Measurements from ENCODE around the gene DTNA. TPM values are rescaled to one million over a fixed set of nuclear protein-coding genes. Genes with fewer than 3 reads are reported as not detected.
A peak's percentile ranks its signal among the peaks of the same experiment; 100 is the strongest.

The DTNA gene
- total RNA-seq, 1 donor from 2014 or later, result 7.1 TPM

DNA sequence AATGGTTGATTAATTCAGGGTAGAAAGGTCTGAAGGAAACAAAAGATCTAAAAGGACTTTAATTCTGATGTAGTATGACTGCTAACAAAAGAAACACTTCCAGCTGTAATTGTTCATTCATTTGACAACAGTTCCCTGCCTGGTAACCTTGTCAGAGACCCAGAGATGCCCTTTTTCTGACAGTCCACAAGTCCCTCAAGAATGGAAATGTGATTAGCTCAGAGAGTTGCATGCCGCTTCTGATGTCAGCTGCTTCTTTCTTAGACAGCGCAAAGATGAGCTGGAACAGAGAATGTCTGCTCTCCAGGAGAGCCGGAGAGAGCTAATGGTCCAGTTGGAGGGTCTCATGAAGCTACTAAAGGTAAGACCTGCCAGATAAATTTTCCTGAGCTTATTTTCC, 153.6 kb downstream of the DTNA start:
- H3K9me3 Mint-ChIP-seq (ENCODE audit: unreplicated experiment), result no peaks in the 10 kb centered on the region
- no peaks in the 10 kb centered on the region for H3K36me3 Mint-ChIP-seq (ENCODE audit: unreplicated experiment)
- no peak for DNase-seq (ENCODE audit: extremely low spot score, unreplicated experiment)
- H3K4me1 Mint-ChIP-seq (ENCODE audit: unreplicated experiment), result peaks cover 4% of the 10 kb centered on the region
- no peak overlapping the region for H3K27ac Mint-ChIP-seq (ENCODE audit: unreplicated experiment)
- no peak overlapping the region for H3K4me3 Mint-ChIP-seq (ENCODE audit: unreplicated experiment)
- H3K27me3 Mint-ChIP-seq (ENCODE audit: unreplicated experiment), result no peaks in the 10 kb centered on the region
- TF ChIP-seq, protein P1, sequence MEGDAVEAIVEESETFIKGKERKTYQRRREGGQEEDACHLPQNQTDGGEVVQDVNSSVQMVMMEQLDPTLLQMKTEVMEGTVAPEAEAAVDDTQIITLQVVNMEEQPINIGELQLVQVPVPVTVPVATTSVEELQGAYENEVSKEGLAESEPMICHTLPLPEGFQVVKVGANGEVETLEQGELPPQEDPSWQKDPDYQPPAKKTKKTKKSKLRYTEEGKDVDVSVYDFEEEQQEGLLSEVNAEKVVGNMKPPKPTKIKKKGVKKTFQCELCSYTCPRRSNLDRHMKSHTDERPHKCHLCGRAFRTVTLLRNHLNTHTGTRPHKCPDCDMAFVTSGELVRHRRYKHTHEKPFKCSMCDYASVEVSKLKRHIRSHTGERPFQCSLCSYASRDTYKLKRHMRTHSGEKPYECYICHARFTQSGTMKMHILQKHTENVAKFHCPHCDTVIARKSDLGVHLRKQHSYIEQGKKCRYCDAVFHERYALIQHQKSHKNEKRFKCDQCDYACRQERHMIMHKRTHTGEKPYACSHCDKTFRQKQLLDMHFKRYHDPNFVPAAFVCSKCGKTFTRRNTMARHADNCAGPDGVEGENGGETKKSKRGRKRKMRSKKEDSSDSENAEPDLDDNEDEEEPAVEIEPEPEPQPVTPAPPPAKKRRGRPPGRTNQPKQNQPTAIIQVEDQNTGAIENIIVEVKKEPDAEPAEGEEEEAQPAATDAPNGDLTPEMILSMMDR (IDR thresholded peaks at IDR 0.05), result no peak

DNA sequence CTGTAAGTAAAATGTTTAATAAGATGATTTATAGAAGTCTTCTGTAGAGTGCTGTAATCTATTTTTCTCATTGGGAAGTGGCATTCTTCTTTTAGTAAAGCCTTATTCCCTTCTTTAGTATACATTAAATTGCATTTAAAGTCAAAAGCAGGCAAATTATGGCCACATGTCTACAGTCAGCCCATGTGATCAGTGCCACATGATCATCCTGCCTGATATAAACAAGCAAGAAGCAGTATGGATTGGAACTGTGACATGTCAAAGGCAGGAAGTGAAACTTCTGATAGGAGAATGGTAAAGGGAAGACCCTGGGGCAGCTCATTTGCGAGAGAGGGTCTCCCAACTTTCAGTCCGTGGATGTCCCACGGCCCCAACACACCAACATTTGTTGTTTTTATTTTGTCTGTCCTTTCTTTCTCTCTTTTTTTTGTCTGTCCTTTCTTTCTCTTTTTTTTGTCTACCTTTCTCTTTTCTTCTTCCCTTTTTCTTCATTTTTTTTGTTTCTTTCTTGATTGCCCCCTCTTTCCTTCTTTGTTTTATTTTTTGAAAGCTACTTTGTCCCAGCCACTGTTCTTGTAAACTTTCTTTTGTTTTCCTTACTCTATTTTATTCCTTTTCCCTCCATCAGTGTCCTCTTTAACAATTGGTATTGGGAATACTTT, 154.9 kb downstream of the DTNA start:
- Mint-ChIP-seq H3K9me3 (ENCODE audit: unreplicated experiment) (no peaks in the 10 kb centered on the region), H3K27me3 (ENCODE audit: unreplicated experiment) (no peaks in the 10 kb centered on the region), H3K4me1 (ENCODE audit: unreplicated experiment) (peaks cover 4% of the 10 kb centered on the region), H3K36me3 (ENCODE audit: unreplicated experiment) (no peaks in the 10 kb centered on the region), H3K27ac (ENCODE audit: unreplicated experiment) (no peak overlapping the region), H3K4me3 (ENCODE audit: unreplicated experiment) (no peak overlapping the region)
- DNase-seq (ENCODE audit: extremely low spot score, unreplicated experiment), result no peak
- TF ChIP-seq, protein P1 (IDR thresholded peaks at IDR 0.05), result no peak

DNA sequence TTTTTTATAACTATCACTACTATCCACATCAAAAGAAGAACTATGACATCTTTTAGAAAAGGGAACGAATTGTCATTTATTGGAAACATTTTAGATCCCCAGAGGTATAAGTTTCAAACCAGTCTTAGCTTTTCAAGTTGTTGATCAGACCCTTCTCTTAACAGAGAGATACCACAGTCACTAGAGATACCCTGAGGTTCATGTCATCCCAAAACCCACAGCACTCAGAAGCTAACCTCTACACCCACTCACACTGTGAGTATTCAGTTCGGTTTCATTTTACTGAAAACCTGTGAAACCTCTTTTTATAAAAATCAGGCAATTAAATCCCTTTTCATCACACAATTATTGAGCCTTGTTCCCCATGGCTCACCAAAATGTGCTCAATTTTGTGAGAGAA, 156.2 kb downstream of the DTNA start:
- TF ChIP-seq, protein P1 (IDR thresholded peaks at IDR 0.05), result no peak
- no peak for DNase-seq (ENCODE audit: extremely low spot score, unreplicated experiment)
- Mint-ChIP-seq H3K4me3 (ENCODE audit: unreplicated experiment) (no peak overlapping the region), H3K36me3 (ENCODE audit: unreplicated experiment) (no peaks in the 10 kb centered on the region), H3K4me1 (ENCODE audit: unreplicated experiment) (no peaks in the 10 kb centered on the region), H3K9me3 (ENCODE audit: unreplicated experiment) (no peaks in the 10 kb centered on the region), H3K27ac (ENCODE audit: unreplicated experiment) (no peak overlapping the region), H3K27me3 (ENCODE audit: unreplicated experiment) (no peaks in the 10 kb centered on the region)

DNA sequence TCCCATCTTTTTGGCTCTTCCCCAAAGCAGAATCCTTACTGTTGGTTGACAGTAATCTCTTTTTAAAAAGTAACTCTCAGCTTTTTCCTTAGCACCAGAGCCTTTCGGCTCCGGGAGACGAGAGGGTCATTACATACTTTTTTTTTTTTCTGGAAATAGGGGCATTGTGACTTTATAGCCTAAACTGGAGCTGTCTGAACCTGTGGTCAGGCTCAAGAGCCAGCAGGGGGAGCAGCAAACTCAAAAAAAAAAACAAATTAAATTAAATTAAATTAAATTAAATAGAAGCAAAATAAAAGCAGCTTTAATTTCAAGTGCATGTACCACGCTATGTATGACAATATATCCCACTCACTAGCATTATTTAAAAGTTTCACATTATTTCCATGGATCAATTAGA, 156.6 kb downstream of the DTNA start:
- no peak overlapping the region for H3K4me3 Mint-ChIP-seq (ENCODE audit: unreplicated experiment)
- no peaks in the 10 kb centered on the region for H3K4me1 Mint-ChIP-seq (ENCODE audit: unreplicated experiment)
- H3K9me3 Mint-ChIP-seq (ENCODE audit: unreplicated experiment), result no peaks in the 10 kb centered on the region
- no peaks in the 10 kb centered on the region for H3K27me3 Mint-ChIP-seq (ENCODE audit: unreplicated experiment)
- no peak for DNase-seq (ENCODE audit: extremely low spot score, unreplicated experiment)
- no peaks in the 10 kb centered on the region for H3K36me3 Mint-ChIP-seq (ENCODE audit: unreplicated experiment)
- TF ChIP-seq, protein P1 (IDR thresholded peaks at IDR 0.05), result peak; percentile 69
- no peak overlapping the region for H3K27ac Mint-ChIP-seq (ENCODE audit: unreplicated experiment)

DNA sequence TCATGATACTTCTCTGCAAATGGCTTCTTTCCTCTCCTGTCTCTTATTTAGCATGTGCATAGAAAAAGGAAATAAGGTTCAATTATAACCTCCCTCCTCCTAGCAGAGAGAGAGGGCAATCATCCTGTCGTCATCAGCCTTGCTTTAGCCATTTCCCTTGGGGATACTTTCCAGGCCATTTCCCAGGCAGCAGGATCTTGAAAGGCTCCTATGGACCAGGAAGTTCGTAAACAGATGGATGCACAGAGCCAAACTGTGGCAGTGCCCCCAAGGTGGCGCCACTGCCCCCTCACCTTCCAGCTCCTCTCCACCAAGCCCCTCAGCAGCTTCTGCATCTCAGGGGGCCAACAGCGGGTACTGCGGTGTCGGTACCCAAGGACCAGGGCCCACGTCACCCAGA, 157.4 kb downstream of the DTNA start:
- TF ChIP-seq, protein P1 (IDR thresholded peaks at IDR 0.05), result peak; percentile 42
- DNase-seq (ENCODE audit: extremely low spot score, unreplicated experiment), result no peak
- no peaks in the 10 kb centered on the region for H3K4me1 Mint-ChIP-seq (ENCODE audit: unreplicated experiment)
- no peaks in the 10 kb centered on the region for H3K27me3 Mint-ChIP-seq (ENCODE audit: unreplicated experiment)
- no peak overlapping the region for H3K4me3 Mint-ChIP-seq (ENCODE audit: unreplicated experiment)
- H3K9me3 Mint-ChIP-seq (ENCODE audit: unreplicated experiment), result no peaks in the 10 kb centered on the region
- no peak overlapping the region for H3K27ac Mint-ChIP-seq (ENCODE audit: unreplicated experiment)
- no peaks in the 10 kb centered on the region for H3K36me3 Mint-ChIP-seq (ENCODE audit: unreplicated experiment)
